A549 (cell line): ENCODE data around the gene BMP7. TPM values are rescaled to one million over a fixed set of nuclear protein-coding genes. Genes with fewer than 3 reads are reported as not detected.

Source experiments
- ATAC-seq, 2 experiments: fragments of 200-7000 bp in 1 of 2; fragments of >200 bp in 1 of 2; cut with Nextera tagmentation in 1 of 2; cut with Tn5 transposase in 1 of 2; 3 replicates each; pipeline versions ENCODE4 v1.8.0 to v1.9.1; 2018 to 2020; ENCODE audit warnings: mild to moderate bottlenecking in 1 of 2, moderate library complexity in 1 of 2
- CTCF ChIA-PET: fragments of 300-600 bp; sonication (Branson Sonifier 250); formaldehyde crosslinking; extraction: SDS; loops from one replicate; lab custom pipeline; 2021; ENCODE audit warnings: antibody characterized with exemption, inconsistent platforms; lab: Yijun Ruan, JAX
- POLR2A ChIA-PET: fragments of 350-600 bp; formaldehyde crosslinking; extraction: SDS; loops from one replicate; lab custom pipeline; 2021; ENCODE audit warnings: antibody characterized with exemption, inconsistent platforms; lab: Yijun Ruan, JAX
- DNase-seq, 2 experiments: peaks; one replicate each; pipeline versions ENCODE4 v3.0.0 to v3.0.0-alpha.2; 2011 to 2016; ENCODE audit warnings: low read depth in 1 of 2, low spot score in 1 of 2
- FAIRE-seq: peaks from 2 replicates; lab custom pipeline; 2011; peaks lifted over from hg19 to GRCh38; lab: Jason Lieb, UNC
- H3K27ac ChIP-seq, 2 experiments: fragments of >200 bp; sonication (Bioruptor Twin); formaldehyde crosslinking; 3 replicates each; pipeline ENCODE4 v1.5.1; 2016 to 2017
- H3K4me1 ChIP-seq: fragments of >200 bp; sonication (Bioruptor Twin); formaldehyde crosslinking; 3 replicates; pipeline ENCODE4 v1.6.1; 2016
- H3K4me2 ChIP-seq: fragments of >200 bp; sonication (Bioruptor Twin); formaldehyde crosslinking; 3 replicates; pipeline ENCODE4 v1.6.1; 2016
- H3K4me3 ChIP-seq: fragments of >200 bp; sonication (Bioruptor Twin); formaldehyde crosslinking; 3 replicates; pipeline ENCODE4 v1.5.1; 2016
- H3K9me3 ChIP-seq: fragments of >200 bp; sonication (Bioruptor Twin); formaldehyde crosslinking; 3 replicates; pipeline ENCODE4 v1.6.1; 2016
- CBX8 ChIP-seq: fragments of 200-600 bp; sonication (generic); IDR thresholded peaks from 2 replicates; pipeline ENCODE4 v1.6.1; 2016
- CEBPB ChIP-seq, 2 experiments: fragments of >200 bp in 1 of 2; sonication (Bioruptor Twin) in 1 of 2; formaldehyde crosslinking in 1 of 2; IDR thresholded peaks; 2 replicates each; pipeline ENCODE4 v1.6.1; 2012 to 2016
- CHD4 ChIP-seq: fragments of 200-600 bp; sonication (generic); IDR thresholded peaks from 2 replicates; pipeline ENCODE4 v1.6.1; 2016; ENCODE audit warnings: antibody characterized with exemption, mild to moderate bottlenecking, borderline replicate concordance
- FOSL2 ChIP-seq, 2 experiments: fragments of 450-650 bp in 1 of 2; fragments of >200 bp in 1 of 2; sonication (Bioruptor Twin) in 1 of 2; formaldehyde crosslinking; IDR thresholded peaks; 2 replicates each; pipeline versions ENCODE4 v1.5.0 to v1.6.1; 2016 to 2020; ENCODE audit warnings: mild to moderate bottlenecking in 1 of 2, moderate library complexity in 1 of 2
- FOXS1 ChIP-seq: fragments of 250-450 bp; sonication (Bioruptor Pico); IDR thresholded peaks from 2 replicates; pipeline ENCODE4 v1.5.0; 2020; ENCODE audit warnings: mild to moderate bottlenecking, moderate library complexity
- HDAC2 ChIP-seq: fragments of 200-600 bp; sonication (generic); IDR thresholded peaks from 2 replicates; pipeline ENCODE4 v1.6.1; 2016
- JUNB ChIP-seq: fragments of >200 bp; sonication (Bioruptor Twin); formaldehyde crosslinking; IDR thresholded peaks from 2 replicates; pipeline ENCODE4 v1.6.1; 2016
- MYC ChIP-seq: IDR thresholded peaks from 2 replicates; pipeline ENCODE4 v1.6.1; 2012; ENCODE audit warnings: mild to moderate bottlenecking, inconsistent platforms, low read length, improper control_type of control experiment, borderline replicate concordance
- NFE2L2 ChIP-seq: fragments of 150-350 bp; conservative IDR thresholded peaks from 2 replicates; pipeline ENCODE4 v1.6.1; 2014; ENCODE audit warnings: low read length
- NPAS2 ChIP-seq: fragments of 250-450 bp; sonication (Bioruptor Pico); IDR thresholded peaks from 2 replicates; pipeline ENCODE4 v1.8.0; 2022; ENCODE audit warnings: mild to moderate bottlenecking, moderate library complexity, borderline replicate concordance
- POLR2A ChIP-seq: IDR thresholded peaks from 2 replicates; pipeline ENCODE4 v1.6.1; 2012; ENCODE audit warnings: mild to moderate bottlenecking, low read length
- RARB ChIP-seq: fragments of 250-450 bp; sonication (Bioruptor Pico); IDR thresholded peaks from 2 replicates; pipeline ENCODE4 v1.8.0; 2021; ENCODE audit warnings: mild to moderate bottlenecking, moderate library complexity
- RFX5 ChIP-seq: fragments of 450-650 bp; IDR thresholded peaks from 2 replicates; pipeline ENCODE4 v1.7.1; 2014; ENCODE audit warnings: antibody characterized with exemption, mild to moderate bottlenecking, moderate library complexity
- RNF2 ChIP-seq: fragments of 200-600 bp; sonication (generic); IDR thresholded peaks from 2 replicates; pipeline ENCODE4 v1.6.1; 2016; ENCODE audit warnings: low read depth, mild to moderate bottlenecking, antibody characterized with exemption, moderate library complexity, borderline replicate concordance
- SREBF2 ChIP-seq: fragments of 450-650 bp; IDR thresholded peaks from 2 replicates; pipeline ENCODE4 v1.6.1; 2014; ENCODE audit warnings: mild to moderate bottlenecking, moderate library complexity
- TP53 ChIP-seq: fragments of 250-450 bp; sonication (Bioruptor Pico); IDR thresholded peaks from 2 replicates; pipeline ENCODE4 v1.5.0; 2021; ENCODE audit warnings: mild to moderate bottlenecking, moderate library complexity
- ZC3H11A ChIP-seq: fragments of 450-650 bp; IDR thresholded peaks from 2 replicates; pipeline ENCODE4 v1.6.1; 2014; ENCODE audit warnings: antibody characterized with exemption, mild to moderate bottlenecking
- ZSCAN20 ChIP-seq: fragments of 250-450 bp; sonication (Bioruptor Pico); IDR thresholded peaks from 2 replicates; pipeline ENCODE4 v1.8.0; 2022; ENCODE audit warnings: mild to moderate bottlenecking, moderate library complexity
- WGBS: methylation state at CpG from one replicate; pipeline ENCODE4 v1.1.6; 2017; ENCODE audit errors: missing lambda C conversion rate; 5-methylcytosine and 5-hydroxymethylcytosine counted together
- polyA plus RNA-seq, 4 experiments: library from polyadenylated mRNA; depleted of rRNA in 3 of 4; stranded (reverse); fragments of >200 nt; fragmentation: RNase III in 1 of 4; extraction: RNeasy Plus Mini Kit Qiagen cat#74134 plus additional on column Dnase treatment in 1 of 4; gene quantifications; 2 replicates in 3 of 4; 3 replicates in 1 of 4; pipeline ENCODE4 v1.2.3, GENCODE V29; 2011 to 2017
- TF ChIP-seq, protein P1 (sequence below): fragments of 450-650 bp; IDR thresholded peaks from 2 replicates; pipeline ENCODE4 v1.6.1; 2014; ENCODE audit warnings: antibody characterized with exemption
- TF ChIP-seq, protein P2 (sequence below): fragments of 250-450 bp; sonication (Bioruptor Pico); IDR thresholded peaks from 2 replicates; pipeline ENCODE4 v1.5.0; 2020; ENCODE audit warnings: low read depth, mild to moderate bottlenecking, moderate library complexity
- TF ChIP-seq, protein P3 (sequence below): fragments of >200 bp; sonication (Bioruptor Twin); formaldehyde crosslinking; IDR thresholded peaks from 3 replicates; pipeline ENCODE4 v1.6.1; 2016

Gene BMP7
- polyA plus RNA-seq, 2 of the 4 experiments (the other 2 are of a cell fraction), result 0.08 to 0.22 TPM

DNA sequence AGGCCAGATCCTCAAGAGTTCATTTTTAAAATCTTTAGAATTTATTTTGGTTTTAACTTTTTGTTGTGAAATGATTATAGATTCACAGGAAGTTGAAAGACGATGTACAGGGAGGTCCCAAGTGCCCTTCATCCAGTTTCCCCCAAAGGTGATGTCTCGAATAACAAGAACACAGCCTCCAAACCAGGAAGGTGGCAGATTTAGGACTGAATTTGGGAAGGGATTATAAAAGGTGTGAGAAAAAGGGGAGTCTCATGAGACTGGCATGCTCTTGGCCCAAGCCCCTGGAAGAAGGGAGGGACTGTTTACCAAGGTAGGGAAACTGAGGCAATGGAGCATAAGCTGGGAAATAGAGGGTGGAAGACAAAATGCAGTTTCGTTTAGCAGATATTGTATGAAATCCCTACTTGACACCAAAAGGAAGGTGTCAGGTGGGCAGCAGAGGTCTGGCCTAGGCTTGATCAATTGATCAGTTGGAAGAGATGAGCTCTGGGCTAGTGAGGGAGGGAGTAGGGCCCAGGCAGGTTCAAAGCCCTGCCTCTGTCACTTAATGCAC lies 81.2 kb downstream of the BMP7 start:
- POLR2A ChIA-PET, result no interaction called here
- WGBS, result 33% methylated on average over 3 of the region's 3 CpGs
- DNase-seq (no peak), ATAC-seq (no peak), FAIRE-seq (no peak)
- Histone ChIP-seq H3K4me1 (no peaks in the 10 kb centered on the region), H3K27ac (no peak overlapping the region), H3K9me3 (no peaks in the 10 kb centered on the region), H3K4me2 (no peak overlapping the region), H3K4me3 (no peak overlapping the region)
- TF ChIP-seq, protein P1, sequence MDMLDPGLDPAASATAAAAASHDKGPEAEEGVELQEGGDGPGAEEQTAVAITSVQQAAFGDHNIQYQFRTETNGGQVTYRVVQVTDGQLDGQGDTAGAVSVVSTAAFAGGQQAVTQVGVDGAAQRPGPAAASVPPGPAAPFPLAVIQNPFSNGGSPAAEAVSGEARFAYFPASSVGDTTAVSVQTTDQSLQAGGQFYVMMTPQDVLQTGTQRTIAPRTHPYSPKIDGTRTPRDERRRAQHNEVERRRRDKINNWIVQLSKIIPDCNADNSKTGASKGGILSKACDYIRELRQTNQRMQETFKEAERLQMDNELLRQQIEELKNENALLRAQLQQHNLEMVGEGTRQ, result no peak
- TF ChIP-seq CBX8 (no peak), POLR2A (no peak), JUNB (no peak), NPAS2 (CRISPR knock-in tag) (no peak), FOSL2 (IDR thresholded peaks at IDR 0.05) (no peak), FOSL2 (CRISPR knock-in tag; IDR thresholded peaks at IDR 0.05) (no peak), ZC3H11A (no peak), HDAC2 (no peak), ZSCAN20 (CRISPR knock-in tag) (no peak), RARB (no peak), FOXS1 (CRISPR knock-in tag) (no peak), SREBF2 (no peak), RFX5 (no peak), RNF2 (no peak), TP53 (CRISPR knock-in tag) (no peak), MYC (no peak)
- TF ChIP-seq, protein P2, sequence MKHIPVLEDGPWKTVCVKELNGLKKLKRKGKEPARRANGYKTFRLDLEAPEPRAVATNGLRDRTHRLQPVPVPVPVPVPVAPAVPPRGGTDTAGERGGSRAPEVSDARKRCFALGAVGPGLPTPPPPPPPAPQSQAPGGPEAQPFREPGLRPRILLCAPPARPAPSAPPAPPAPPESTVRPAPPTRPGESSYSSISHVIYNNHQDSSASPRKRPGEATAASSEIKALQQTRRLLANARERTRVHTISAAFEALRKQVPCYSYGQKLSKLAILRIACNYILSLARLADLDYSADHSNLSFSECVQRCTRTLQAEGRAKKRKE (CRISPR knock-in tag), result no peak
- TF ChIP-seq, protein P3, sequence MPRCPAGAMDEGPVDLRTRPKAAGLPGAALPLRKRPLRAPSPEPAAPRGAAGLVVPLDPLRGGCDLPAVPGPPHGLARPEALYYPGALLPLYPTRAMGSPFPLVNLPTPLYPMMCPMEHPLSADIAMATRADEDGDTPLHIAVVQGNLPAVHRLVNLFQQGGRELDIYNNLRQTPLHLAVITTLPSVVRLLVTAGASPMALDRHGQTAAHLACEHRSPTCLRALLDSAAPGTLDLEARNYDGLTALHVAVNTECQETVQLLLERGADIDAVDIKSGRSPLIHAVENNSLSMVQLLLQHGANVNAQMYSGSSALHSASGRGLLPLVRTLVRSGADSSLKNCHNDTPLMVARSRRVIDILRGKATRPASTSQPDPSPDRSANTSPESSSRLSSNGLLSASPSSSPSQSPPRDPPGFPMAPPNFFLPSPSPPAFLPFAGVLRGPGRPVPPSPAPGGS, result no peak
- CTCF ChIA-PET, result no interaction called here

DNA sequence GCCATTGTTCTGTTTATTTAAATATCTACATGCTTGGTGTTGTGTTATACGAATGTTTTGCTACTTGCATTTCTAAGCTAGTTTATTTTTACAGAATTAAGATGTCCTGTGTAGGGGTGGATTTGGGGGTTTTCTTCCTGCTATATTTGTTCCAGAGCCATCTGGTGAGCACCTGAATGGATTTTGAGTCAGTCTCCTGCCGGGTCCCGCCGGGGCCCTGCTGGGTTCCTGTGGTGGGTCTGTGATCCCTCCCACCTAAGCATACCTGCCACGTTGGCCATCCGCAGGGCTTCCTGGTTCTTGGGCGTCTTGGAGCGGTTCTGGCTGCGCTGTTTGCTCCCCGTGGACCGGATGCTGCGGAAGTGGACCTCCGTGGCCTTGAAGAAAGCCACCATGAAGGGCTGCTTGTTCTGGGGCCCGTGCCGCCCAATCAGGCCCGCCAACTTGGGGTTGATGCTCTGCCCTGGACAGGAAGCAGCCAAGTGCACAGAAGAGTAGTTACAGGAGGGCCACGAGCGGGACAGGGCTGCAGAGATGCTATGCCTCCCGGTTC lies 82.9 kb downstream of the BMP7 start:
- CTCF ChIA-PET, result no interaction called here
- FAIRE-seq (no peak), DNase-seq (no peak), ATAC-seq (no peak)
- POLR2A ChIA-PET, result no interaction called here
- H3K4me3 ChIP-seq, result no peak overlapping the region
- H3K9me3 ChIP-seq, result no peaks in the 10 kb centered on the region
- no peak overlapping the region for H3K4me2 ChIP-seq
- H3K4me1 ChIP-seq, result no peaks in the 10 kb centered on the region
- 43% methylated on average over 18 of the region's 19 CpGs for WGBS
- H3K27ac ChIP-seq, result no peak overlapping the region
- no peak for TF ChIP-seq JUNB
- TF ChIP-seq CEBPB (IDR thresholded peaks at IDR 0.05), result no peak
- no peak for TF ChIP-seq CHD4
- TF ChIP-seq, protein P1, result no peak
- TF ChIP-seq NPAS2 (CRISPR knock-in tag), result no peak
- no peak for TF ChIP-seq POLR2A
- no peak for TF ChIP-seq CBX8
- no peak for TF ChIP-seq NFE2L2
